Measurements from ENCODE around the gene GCNA. TPM values are rescaled to one million over a fixed set of nuclear protein-coding genes. Genes with fewer than 3 reads are reported as not detected.

The GCNA gene
- polyA plus RNA-seq, 1 of the 3 experiments (the other 2 are of a cell fraction), result 1.8 TPM

DNA sequence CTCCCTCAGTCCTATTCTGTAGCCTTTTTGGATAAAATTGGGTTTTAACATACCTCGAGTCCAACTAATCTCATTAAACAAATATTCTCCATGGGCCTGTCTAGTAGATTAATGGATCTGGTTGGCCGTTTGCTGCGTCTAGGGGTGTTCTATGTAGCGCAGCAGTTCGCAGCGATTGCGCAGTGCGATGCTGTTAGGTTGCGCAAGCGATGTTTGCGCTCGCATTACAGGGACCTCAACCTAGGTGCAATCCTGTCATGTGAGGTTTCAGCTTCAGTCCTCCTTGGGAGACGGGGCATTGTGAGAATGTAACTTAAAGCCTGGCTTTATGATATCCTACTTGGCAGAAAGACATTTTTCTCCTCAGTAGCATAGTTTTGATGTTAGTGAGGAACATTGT is 31.4 kb upstream of the GCNA start:
- Histone ChIP-seq H3K9me2 (no peaks in the 10 kb centered on the region), H3K36me3 (replicated peaks in 1 of 2; ENCODE audit: control insufficient read depth in 1 of 2, insufficient read depth in 2 of 2, low read length in 1 of 2) (peaks cover 13 to 41% of the 10 kb centered on the region in 2 experiments), H4K20me1 (ENCODE audit: insufficient read depth) (peaks cover 47% of the 10 kb centered on the region), H3K4me2 (no peak overlapping the region), H3F3A (replicated peaks; ENCODE audit: insufficient read depth) (peaks cover 17% of the 10 kb centered on the region), H3K4me3 (ENCODE audit: low read depth in 2 of 2, low read length in 1 of 2) (no peak overlapping the region), H3K9ac (no peak overlapping the region), H3K4me1 (ENCODE audit: control insufficient read depth in 1 of 2, insufficient read depth in 2 of 2, low read depth in 1 of 2, low read length in 1 of 2) (peaks cover 2 to 5% of the 10 kb centered on the region in 2 experiments; a peak in 2 of 4 replicates), H3K27me3 (ENCODE audit: insufficient read depth) (no peaks in the 10 kb centered on the region), H3K27ac (ENCODE audit: low read depth in 2 of 2, low read length in 1 of 2) (no peak overlapping the region), H3K79me2 (ENCODE audit: insufficient read depth) (peaks cover 78% of the 10 kb centered on the region), H3K9me3 (no peaks in the 10 kb centered on the region), H2AFZ (ENCODE audit: low read depth) (no peak overlapping the region)
- POLR2A ChIA-PET, result no interaction called here
- 88% methylated on average over 13 of the region's 13 CpGs for WGBS (ENCODE audit: low lambda C conversion rate)
- CTCF ChIA-PET, result interaction anchor here (0.5 to 2.5 kb wide), 3 partner anchors 11 to 24 kb away, joined by 3 to 5 read pairs (median 3); no protein-coding TSS in a partner anchor
- TF ChIP-seq, protein P1, sequence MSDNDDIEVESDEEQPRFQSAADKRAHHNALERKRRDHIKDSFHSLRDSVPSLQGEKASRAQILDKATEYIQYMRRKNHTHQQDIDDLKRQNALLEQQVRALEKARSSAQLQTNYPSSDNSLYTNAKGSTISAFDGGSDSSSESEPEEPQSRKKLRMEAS (IDR thresholded peaks at IDR 0.05; ENCODE audit: low read depth), result no peak
- TF ChIP-seq CHD2 (IDR thresholded peaks at IDR 0.05; ENCODE audit: low read length, partially characterized antibody), result no peak
- TF ChIP-seq MEF2A (IDR thresholded peaks at IDR 0.05; ENCODE audit: borderline replicate concordance, low read depth), result no peak
- DNase-seq, result no peak

DNA sequence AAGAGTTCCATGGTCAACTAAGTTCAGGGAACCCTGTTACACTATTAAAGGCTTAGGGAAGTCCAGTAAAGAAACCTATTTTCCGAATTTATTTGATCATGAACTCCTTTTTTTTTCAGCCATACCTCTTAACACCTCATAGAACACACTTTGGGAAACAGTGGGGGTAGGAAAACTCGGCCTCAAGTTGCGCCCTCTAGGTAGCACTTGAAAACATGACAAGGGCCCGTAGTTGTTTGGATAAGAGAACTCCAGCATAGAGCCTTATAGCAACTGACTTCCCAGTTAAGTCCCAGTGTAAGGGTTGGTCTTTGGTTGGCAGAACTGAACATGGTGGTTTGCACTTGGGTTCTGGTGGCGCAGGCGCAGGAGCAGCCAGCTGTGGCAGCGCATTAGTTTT is 30.9 kb upstream of the GCNA start:
- 60% methylated on average over 5 of the region's 7 CpGs for WGBS (ENCODE audit: low lambda C conversion rate)
- no peak overlapping the region for H3K4me3 ChIP-seq (ENCODE audit: low read depth in 2 of 2, low read length in 1 of 2)
- peaks cover 2 to 5% of the 10 kb centered on the region in 2 experiments; a peak in 2 of 4 replicates for H3K4me1 ChIP-seq (ENCODE audit: control insufficient read depth in 1 of 2, insufficient read depth in 2 of 2, low read depth in 1 of 2, low read length in 1 of 2)
- H4K20me1 ChIP-seq (ENCODE audit: insufficient read depth), result peaks cover 42% of the 10 kb centered on the region
- no peaks in the 10 kb centered on the region for H3K27me3 ChIP-seq (ENCODE audit: insufficient read depth)
- no peaks in the 10 kb centered on the region for H3K9me3 ChIP-seq
- CTCF ChIA-PET, result interaction anchor here (0.5 kb wide), 1 partner anchor 23 kb away, joined by 3 read pairs; no protein-coding TSS in a partner anchor
- H3K36me3 ChIP-seq (replicated peaks in 1 of 2; ENCODE audit: control insufficient read depth in 1 of 2, insufficient read depth in 2 of 2, low read length in 1 of 2), result peaks cover 13 to 44% of the 10 kb centered on the region in 2 experiments
- H3K79me2 ChIP-seq (ENCODE audit: insufficient read depth), result peaks cover 75% of the 10 kb centered on the region
- POLR2A ChIA-PET, result no interaction called here
- H2AFZ ChIP-seq (ENCODE audit: low read depth), result no peak overlapping the region
- H3K27ac ChIP-seq (ENCODE audit: low read depth in 2 of 2, low read length in 1 of 2), result no peak overlapping the region
- TF ChIP-seq NFIC (IDR thresholded peaks at IDR 0.05; ENCODE audit: borderline replicate concordance), result no peak
- TF ChIP-seq, protein P2, sequence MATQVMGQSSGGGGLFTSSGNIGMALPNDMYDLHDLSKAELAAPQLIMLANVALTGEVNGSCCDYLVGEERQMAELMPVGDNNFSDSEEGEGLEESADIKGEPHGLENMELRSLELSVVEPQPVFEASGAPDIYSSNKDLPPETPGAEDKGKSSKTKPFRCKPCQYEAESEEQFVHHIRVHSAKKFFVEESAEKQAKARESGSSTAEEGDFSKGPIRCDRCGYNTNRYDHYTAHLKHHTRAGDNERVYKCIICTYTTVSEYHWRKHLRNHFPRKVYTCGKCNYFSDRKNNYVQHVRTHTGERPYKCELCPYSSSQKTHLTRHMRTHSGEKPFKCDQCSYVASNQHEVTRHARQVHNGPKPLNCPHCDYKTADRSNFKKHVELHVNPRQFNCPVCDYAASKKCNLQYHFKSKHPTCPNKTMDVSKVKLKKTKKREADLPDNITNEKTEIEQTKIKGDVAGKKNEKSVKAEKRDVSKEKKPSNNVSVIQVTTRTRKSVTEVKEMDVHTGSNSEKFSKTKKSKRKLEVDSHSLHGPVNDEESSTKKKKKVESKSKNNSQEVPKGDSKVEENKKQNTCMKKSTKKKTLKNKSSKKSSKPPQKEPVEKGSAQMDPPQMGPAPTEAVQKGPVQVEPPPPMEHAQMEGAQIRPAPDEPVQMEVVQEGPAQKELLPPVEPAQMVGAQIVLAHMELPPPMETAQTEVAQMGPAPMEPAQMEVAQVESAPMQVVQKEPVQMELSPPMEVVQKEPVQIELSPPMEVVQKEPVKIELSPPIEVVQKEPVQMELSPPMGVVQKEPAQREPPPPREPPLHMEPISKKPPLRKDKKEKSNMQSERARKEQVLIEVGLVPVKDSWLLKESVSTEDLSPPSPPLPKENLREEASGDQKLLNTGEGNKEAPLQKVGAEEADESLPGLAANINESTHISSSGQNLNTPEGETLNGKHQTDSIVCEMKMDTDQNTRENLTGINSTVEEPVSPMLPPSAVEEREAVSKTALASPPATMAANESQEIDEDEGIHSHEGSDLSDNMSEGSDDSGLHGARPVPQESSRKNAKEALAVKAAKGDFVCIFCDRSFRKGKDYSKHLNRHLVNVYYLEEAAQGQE (IDR thresholded peaks at IDR 0.05; ENCODE audit: low read depth, low read length), result no peak
- no peak for TF ChIP-seq RFX5 (IDR thresholded peaks at IDR 0.05; ENCODE audit: low read length)
- TF ChIP-seq FOSL2 (IDR thresholded peaks at IDR 0.05; ENCODE audit: borderline replicate concordance, low read depth), result no peak
- TF ChIP-seq, protein P3, sequence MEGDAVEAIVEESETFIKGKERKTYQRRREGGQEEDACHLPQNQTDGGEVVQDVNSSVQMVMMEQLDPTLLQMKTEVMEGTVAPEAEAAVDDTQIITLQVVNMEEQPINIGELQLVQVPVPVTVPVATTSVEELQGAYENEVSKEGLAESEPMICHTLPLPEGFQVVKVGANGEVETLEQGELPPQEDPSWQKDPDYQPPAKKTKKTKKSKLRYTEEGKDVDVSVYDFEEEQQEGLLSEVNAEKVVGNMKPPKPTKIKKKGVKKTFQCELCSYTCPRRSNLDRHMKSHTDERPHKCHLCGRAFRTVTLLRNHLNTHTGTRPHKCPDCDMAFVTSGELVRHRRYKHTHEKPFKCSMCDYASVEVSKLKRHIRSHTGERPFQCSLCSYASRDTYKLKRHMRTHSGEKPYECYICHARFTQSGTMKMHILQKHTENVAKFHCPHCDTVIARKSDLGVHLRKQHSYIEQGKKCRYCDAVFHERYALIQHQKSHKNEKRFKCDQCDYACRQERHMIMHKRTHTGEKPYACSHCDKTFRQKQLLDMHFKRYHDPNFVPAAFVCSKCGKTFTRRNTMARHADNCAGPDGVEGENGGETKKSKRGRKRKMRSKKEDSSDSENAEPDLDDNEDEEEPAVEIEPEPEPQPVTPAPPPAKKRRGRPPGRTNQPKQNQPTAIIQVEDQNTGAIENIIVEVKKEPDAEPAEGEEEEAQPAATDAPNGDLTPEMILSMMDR (IDR thresholded peaks at IDR 0.05), result no peak
- no peaks in the 10 kb centered on the region for H3K9me2 ChIP-seq
- H3F3A ChIP-seq (replicated peaks; ENCODE audit: insufficient read depth), result peaks cover 17% of the 10 kb centered on the region
- H3K9ac ChIP-seq, result no peak overlapping the region
- no peak overlapping the region for H3K4me2 ChIP-seq
- DNase-seq, result no peak
